NCI-H1417 (cell line): Measurements from ENCODE around the gene SCFD2.

Source experiments
- DNase-seq, 3 experiments: peaks; one replicate each; lab custom pipeline; 2025; lab: John Stamatoyannopoulos, UW

The SCFD2 gene

DNA sequence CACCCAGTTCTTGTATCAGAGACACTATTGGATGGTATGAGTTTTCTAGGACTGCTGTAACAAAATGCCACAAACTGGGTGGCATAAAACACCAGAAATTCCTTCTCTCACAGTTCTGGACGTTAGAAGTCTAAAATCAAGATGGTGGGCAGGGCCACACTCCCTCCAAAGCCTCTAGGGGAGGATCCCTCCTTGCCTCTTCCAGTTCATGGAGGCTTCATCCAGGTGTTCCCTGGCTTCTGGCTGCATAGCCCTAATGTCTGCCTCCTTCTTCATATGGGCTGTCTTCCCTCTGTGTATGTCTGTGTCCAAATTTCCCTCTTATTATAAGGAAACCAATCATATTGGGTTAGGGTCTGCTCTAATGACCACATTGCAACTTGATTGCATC is 542.2 kb downstream of the SCFD2 start:
- DNase-seq, result no peak
